ENCODE data around the gene BMERB1.

The BMERB1 gene

GRCh38 chr16:15620611-15621195 is 186.3 kb downstream of the BMERB1 start:
- no peak for FAIRE-seq

DNA sequence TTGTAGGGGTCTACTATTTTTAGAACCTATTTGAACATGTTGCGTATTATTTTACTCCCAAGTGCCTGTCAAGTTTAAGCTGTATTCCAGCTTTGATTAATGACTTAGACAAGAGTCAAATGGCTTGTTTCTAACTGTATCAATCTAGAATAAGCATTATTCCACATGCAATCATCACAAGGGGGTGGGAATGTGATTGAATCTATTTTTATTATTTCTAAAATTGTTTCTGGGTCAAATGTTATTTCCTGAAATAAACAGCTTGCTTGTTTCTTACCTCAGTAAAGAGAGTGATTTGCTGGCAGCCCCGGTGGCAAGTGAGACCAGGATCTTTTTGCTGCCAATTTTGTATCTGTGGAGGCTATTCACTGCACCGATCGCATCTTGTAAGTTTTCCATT is 187.1 kb downstream of the BMERB1 start:
- no peak for FAIRE-seq

DNA sequence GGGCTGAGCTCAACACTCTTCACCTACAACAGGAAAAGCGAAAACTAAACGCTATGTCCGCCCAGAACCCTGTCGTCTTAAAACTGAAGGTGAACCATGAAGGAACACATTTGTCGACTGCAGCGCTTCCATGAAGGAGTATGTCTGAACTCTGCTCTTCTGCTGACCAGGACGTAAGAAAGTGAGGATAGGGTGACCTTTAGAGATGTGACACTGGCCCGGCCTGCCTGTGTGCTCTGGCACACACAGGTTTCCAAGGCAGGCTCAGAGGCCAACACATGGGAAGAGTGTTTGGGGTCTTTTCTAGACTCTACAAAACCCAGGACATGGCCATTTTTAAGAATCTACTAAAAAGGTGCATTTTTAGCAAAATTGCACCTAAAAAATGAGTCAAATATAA is 187.5 kb downstream of the BMERB1 start:
- no peak for FAIRE-seq

GRCh38 chr16:15631730-15632409 is 197.5 kb downstream of the BMERB1 start:
- no peak for FAIRE-seq

DNA sequence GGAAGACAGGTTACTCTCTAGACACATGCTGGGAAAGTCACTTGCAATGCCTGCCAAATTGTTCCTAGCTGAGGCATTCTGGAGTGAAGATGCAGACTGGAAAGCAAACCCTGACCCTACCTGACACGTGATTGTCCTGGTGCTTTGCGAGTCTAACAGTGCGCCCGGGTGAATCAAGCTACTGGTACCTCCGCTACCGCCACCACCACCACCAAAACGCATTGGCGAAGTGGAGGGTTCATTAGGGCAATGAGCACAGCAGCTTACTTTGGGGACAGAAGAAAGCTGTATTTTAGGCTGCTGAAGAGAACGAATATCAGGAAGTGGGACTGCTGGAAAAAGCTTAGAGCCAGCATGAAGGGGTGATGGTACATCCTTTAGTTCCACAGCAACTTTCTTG is 201.5 kb downstream of the BMERB1 start:
- no peak for FAIRE-seq

DNA sequence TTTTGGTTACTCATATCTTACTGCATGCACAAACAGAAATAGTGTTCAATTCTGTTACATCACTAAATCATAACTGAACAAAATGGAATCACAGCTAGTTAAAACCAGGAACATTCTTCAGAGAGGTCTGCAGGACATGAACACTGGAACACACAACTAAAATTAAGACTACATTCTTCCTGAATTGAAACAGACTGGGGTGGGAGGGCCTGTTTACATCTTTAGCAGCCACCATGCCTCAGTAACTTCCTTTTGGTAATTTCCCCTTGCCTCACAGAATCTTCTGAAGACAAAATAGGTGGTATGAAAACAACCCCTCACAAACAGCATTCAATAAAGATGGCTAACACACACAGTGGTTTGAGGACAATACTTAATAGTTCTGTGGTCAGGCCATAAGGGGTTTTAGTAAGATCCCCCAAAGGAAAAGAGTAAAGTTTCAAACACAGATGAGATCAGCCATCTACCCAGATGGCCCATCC is 202.0 kb downstream of the BMERB1 start:
- no peak for FAIRE-seq
